ENCODE results near the gene B3GNT3. TPM values are rescaled to one million over a fixed set of nuclear protein-coding genes. Genes with fewer than 3 reads are reported as not detected.
"Not testable (repeated sequence)": the region's sequence is repeated elsewhere in the genome, so short reads cannot be mapped to it uniquely, and the experiment has no call there.

The B3GNT3 gene
- total and polyA plus RNA-seq, 2 donors (not counting 1 experiment from before 2014, with no cell fraction given): not detected

DNA sequence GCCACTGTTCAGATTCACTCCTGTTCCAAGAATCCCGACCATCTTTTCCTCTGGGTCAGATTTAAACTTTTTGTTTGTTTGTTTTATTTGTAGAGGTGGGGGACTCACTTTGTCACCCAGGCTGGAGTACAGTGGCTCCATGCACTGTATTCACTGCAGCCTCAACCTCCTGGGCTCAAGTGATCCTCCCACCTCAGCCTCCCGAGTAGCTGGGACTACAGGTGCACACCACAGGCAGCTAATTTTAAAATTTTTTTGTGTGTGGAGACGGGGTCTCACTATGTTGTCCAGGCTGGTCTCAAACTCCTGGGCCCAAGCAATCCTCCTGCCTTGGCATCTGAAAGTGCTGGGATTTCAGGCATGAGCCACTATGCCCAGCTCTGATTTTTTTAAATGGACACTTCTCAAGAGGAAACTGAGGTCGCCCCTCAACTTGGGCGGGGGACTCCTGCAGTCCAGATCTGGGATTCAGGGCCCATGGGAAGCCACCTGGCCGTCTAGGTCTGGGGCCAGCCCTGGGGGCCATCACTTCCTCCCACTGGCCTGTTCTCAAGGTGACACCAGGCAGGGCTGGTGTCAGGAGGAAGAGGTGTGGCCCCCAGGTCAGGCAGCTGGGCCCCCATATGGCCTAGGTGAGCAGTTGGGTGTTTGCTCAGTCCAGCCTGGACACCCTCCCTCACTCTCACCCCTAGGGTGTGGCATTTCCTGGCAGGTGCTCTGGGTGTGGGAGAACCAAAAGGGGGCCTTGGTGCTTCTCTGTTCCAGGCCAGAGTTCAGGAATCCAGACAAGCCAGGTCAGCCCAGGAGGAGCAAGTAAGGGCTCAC is 1.3 kb downstream of the B3GNT3 start:
- no peak for TF ChIP-seq EZH2 (IDR thresholded peaks at IDR 0.05; ENCODE audit: low read length, missing control alignments)
- TF ChIP-seq, protein P1, sequence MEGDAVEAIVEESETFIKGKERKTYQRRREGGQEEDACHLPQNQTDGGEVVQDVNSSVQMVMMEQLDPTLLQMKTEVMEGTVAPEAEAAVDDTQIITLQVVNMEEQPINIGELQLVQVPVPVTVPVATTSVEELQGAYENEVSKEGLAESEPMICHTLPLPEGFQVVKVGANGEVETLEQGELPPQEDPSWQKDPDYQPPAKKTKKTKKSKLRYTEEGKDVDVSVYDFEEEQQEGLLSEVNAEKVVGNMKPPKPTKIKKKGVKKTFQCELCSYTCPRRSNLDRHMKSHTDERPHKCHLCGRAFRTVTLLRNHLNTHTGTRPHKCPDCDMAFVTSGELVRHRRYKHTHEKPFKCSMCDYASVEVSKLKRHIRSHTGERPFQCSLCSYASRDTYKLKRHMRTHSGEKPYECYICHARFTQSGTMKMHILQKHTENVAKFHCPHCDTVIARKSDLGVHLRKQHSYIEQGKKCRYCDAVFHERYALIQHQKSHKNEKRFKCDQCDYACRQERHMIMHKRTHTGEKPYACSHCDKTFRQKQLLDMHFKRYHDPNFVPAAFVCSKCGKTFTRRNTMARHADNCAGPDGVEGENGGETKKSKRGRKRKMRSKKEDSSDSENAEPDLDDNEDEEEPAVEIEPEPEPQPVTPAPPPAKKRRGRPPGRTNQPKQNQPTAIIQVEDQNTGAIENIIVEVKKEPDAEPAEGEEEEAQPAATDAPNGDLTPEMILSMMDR (conservative IDR thresholded peaks at IDR 0.05 in 1 of 2, IDR thresholded peaks at IDR 0.05 in 1 of 2; ENCODE audit: low read depth in 1 of 2, low read length in 2 of 2): no peak
- H3K79me2 ChIP-seq (ENCODE audit: control insufficient read depth, insufficient read depth, low read length): no peaks in the 10 kb centered on the region
- no peaks in the 10 kb centered on the region for H3K36me3 ChIP-seq (ENCODE audit: control insufficient read depth, insufficient read depth, low read length)
- H4K20me1 ChIP-seq (ENCODE audit: control insufficient read depth, extremely low read depth, insufficient read depth, low read length): no peaks in the 10 kb centered on the region
- peaks cover 20% of the 10 kb centered on the region for H3K27me3 ChIP-seq (ENCODE audit: control insufficient read depth, insufficient read depth, low read length)
- no peak overlapping the region for H2AFZ ChIP-seq (ENCODE audit: low read length)
- H3K4me1 ChIP-seq (ENCODE audit: control insufficient read depth, extremely low read depth, insufficient read depth, low read length): no peaks in the 10 kb centered on the region
- H3K4me3 ChIP-seq (replicated peaks in 1 of 4; ENCODE audit: control extremely low read depth in 1 of 4, insufficient read depth in 1 of 4, low read depth in 3 of 4, low read length in 4 of 4): no peak overlapping the region
- no peak overlapping the region for H3K4me2 ChIP-seq (ENCODE audit: extremely low read depth, insufficient read depth, low read length)
- no peak overlapping the region for H3K27ac ChIP-seq (ENCODE audit: insufficient read depth, low read length)
- no peak overlapping the region for H3K9ac ChIP-seq (ENCODE audit: insufficient read depth, low read length)
- H3K9me3 ChIP-seq (ENCODE audit: control insufficient read depth, insufficient read depth, low read depth, low read length): no peaks in the 10 kb centered on the region
- no peak for DNase-seq (ENCODE audit: low read depth in 2 of 2)

- Histone ChIP-seq H3K4me1 (ENCODE audit: control insufficient read depth, extremely low read depth, insufficient read depth, low read length) (no peaks in the 10 kb centered on the region), H3K4me2 (ENCODE audit: extremely low read depth, insufficient read depth, low read length) (no peak overlapping the region), H3K27ac (ENCODE audit: insufficient read depth, low read length) (no peak overlapping the region), H3K79me2 (ENCODE audit: control insufficient read depth, insufficient read depth, low read length) (no peaks in the 10 kb centered on the region), H3K9ac (ENCODE audit: insufficient read depth, low read length) (no peak overlapping the region), H4K20me1 (ENCODE audit: control insufficient read depth, extremely low read depth, insufficient read depth, low read length) (no peaks in the 10 kb centered on the region), H3K4me3 (replicated peaks in 1 of 4; ENCODE audit: control extremely low read depth in 1 of 4, insufficient read depth in 1 of 4, low read depth in 3 of 4, low read length in 4 of 4) (no peak overlapping the region), H3K9me3 (ENCODE audit: control insufficient read depth, insufficient read depth, low read depth, low read length) (no peaks in the 10 kb centered on the region), H2AFZ (ENCODE audit: low read length) (no peak overlapping the region), H3K27me3 (ENCODE audit: control insufficient read depth, insufficient read depth, low read length) (peaks cover 20% of the 10 kb centered on the region), H3K36me3 (ENCODE audit: control insufficient read depth, insufficient read depth, low read length) (no peaks in the 10 kb centered on the region)
- TF ChIP-seq, protein P1 (conservative IDR thresholded peaks at IDR 0.05 in 1 of 2, IDR thresholded peaks at IDR 0.05 in 1 of 2; ENCODE audit: low read depth in 1 of 2, low read length in 2 of 2): no peak
- no peak for TF ChIP-seq EZH2 (IDR thresholded peaks at IDR 0.05; ENCODE audit: low read length, missing control alignments)
- no peak for DNase-seq (ENCODE audit: low read depth in 2 of 2)
These were observed 2.0 kb downstream of the B3GNT3 start for GRCh38 chr19:17796838-17797423.

- H3K4me1 ChIP-seq (ENCODE audit: control insufficient read depth, extremely low read depth, insufficient read depth, low read length): no peaks in the 10 kb centered on the region
- no peak overlapping the region for H3K9ac ChIP-seq (ENCODE audit: insufficient read depth, low read length)
- no peaks in the 10 kb centered on the region for H4K20me1 ChIP-seq (ENCODE audit: control insufficient read depth, extremely low read depth, insufficient read depth, low read length)
- H3K79me2 ChIP-seq (ENCODE audit: control insufficient read depth, insufficient read depth, low read length): no peaks in the 10 kb centered on the region
- no peaks in the 10 kb centered on the region for H3K36me3 ChIP-seq (ENCODE audit: control insufficient read depth, insufficient read depth, low read length)
- no peak overlapping the region for H3K4me2 ChIP-seq (ENCODE audit: extremely low read depth, insufficient read depth, low read length)
- no peak overlapping the region for H2AFZ ChIP-seq (ENCODE audit: low read length)
- H3K27ac ChIP-seq (ENCODE audit: insufficient read depth, low read length): no peak overlapping the region
- no peak for DNase-seq (ENCODE audit: low read depth in 2 of 2)
- H3K9me3 ChIP-seq (ENCODE audit: control insufficient read depth, insufficient read depth, low read depth, low read length): no peaks in the 10 kb centered on the region
- peaks cover 20% of the 10 kb centered on the region for H3K27me3 ChIP-seq (ENCODE audit: control insufficient read depth, insufficient read depth, low read length)
- no peak overlapping the region for H3K4me3 ChIP-seq (replicated peaks in 1 of 4; ENCODE audit: control extremely low read depth in 1 of 4, insufficient read depth in 1 of 4, low read depth in 3 of 4, low read length in 4 of 4)
- no peak for TF ChIP-seq EZH2 (IDR thresholded peaks at IDR 0.05; ENCODE audit: low read length, missing control alignments)
- TF ChIP-seq, protein P1 (conservative IDR thresholded peaks at IDR 0.05 in 1 of 2, IDR thresholded peaks at IDR 0.05 in 1 of 2; ENCODE audit: low read depth in 1 of 2, low read length in 2 of 2): no peak
These were observed 2.7 kb downstream of the B3GNT3 start for GRCh38 chr19:17797424-17798201.

GRCh38 chr19:17798599-17798998 is 3.7 kb downstream of the B3GNT3 start:
- not testable (repeated sequence) for H3K4me3 ChIP-seq (replicated peaks in 1 of 4; ENCODE audit: control extremely low read depth in 1 of 4, insufficient read depth in 1 of 4, low read depth in 3 of 4, low read length in 4 of 4); DNase-seq (ENCODE audit: low read depth in 2 of 2); H3K4me2 ChIP-seq (ENCODE audit: extremely low read depth, insufficient read depth, low read length); H4K20me1 ChIP-seq (ENCODE audit: control insufficient read depth, extremely low read depth, insufficient read depth, low read length); H3K9ac ChIP-seq (ENCODE audit: insufficient read depth, low read length); H2AFZ ChIP-seq (ENCODE audit: low read length); H3K36me3 ChIP-seq (ENCODE audit: control insufficient read depth, insufficient read depth, low read length); H3K79me2 ChIP-seq (ENCODE audit: control insufficient read depth, insufficient read depth, low read length); H3K27ac ChIP-seq (ENCODE audit: insufficient read depth, low read length); H3K9me3 ChIP-seq (ENCODE audit: control insufficient read depth, insufficient read depth, low read depth, low read length); H3K4me1 ChIP-seq (ENCODE audit: control insufficient read depth, extremely low read depth, insufficient read depth, low read length)
- H3K27me3 ChIP-seq (ENCODE audit: control insufficient read depth, insufficient read depth, low read length): peaks cover 20% of the 10 kb centered on the region

Data from fibroblast of lung (primary cell).